GM19397 (cell line): ENCODE data around the gene SERPINE3.

Experiments
- ATAC-seq: cut with Tn5 transposase; IDR thresholded peaks from one replicate; pipeline ENCODE4 v1.9.1; 2021; ENCODE audit warnings: mild to moderate bottlenecking, moderate library complexity; ENCODE audit not compliant: unreplicated experiment

Gene SERPINE3

DNA sequence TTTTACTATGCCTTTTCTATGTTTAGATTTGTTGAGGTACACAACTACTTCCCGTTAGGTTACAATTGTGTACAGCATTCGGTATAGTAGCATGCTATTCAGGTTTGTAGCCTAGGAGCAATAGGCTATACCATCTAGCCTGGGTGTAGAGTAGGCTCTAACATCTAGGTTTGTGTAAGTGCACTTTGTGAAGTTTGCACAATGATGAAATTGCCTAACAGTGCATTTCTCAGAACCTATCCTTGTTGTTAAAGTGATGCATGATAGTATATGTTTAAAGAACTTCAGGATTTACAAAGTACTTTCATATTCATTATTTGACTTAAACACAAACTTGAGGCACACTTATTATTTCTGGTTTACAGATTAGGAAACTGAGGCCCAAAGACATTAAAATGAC lies 11.5 kb upstream of the SERPINE3 start:
- no peak for ATAC-seq

DNA sequence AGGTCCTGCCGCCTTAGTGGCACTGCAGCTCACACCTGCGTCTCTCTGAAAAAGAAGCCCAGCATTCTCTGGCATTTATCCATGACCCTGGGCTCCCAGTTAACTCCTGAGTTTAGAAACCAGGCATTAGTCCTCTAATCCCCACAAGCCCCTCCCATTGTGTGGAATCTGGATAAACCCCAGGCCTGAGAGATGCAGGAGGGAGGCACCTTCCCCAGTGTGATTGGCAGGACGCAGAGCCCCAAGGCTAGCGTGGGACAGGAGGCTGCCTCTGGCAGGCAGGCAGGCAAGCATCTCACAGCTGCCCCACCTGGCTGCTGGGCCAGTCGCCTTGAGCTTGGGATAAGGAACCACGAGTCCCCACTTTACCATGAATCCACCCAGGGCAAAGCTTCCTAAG lies 11.0 kb upstream of the SERPINE3 start:
- ATAC-seq: no peak

DNA sequence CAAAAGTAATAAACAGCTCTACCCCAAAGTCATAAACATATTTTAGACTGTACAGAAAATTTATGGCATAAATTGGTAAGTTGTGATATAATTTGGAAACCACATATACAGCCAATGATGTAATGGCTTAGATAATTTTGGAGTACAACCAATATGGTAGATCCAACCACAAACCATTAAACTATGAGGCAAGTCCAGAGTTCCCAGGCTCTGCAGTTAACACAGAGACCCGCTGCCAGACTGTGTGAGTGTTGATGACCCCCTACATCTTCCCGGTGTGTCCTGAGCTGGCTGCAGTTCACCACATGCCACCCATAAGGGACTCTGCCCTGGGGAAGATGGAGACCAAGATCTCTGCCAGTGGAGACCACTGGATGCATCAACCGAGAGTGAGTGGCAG lies 9.9 kb upstream of the SERPINE3 start:
- no peak for ATAC-seq

DNA sequence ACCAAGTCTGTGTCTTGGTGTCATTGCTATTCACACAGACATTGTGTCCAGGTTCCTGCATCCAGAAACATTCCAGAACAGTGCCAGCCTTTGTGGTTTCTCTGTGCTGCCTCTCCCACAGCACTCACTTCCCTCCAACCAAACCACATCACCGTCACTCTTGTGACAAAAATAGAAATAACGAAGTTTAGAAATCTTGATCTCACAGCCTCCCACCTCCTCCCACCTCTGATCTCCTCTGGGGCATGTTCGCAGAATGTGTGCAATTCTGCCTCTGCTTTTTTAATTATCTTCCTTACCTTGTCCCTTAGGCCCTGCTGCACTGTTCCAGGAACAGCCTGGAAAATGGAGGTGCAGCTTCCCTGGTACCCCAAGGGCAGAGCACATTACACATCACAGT lies 8.7 kb upstream of the SERPINE3 start:
- ATAC-seq: no peak

DNA sequence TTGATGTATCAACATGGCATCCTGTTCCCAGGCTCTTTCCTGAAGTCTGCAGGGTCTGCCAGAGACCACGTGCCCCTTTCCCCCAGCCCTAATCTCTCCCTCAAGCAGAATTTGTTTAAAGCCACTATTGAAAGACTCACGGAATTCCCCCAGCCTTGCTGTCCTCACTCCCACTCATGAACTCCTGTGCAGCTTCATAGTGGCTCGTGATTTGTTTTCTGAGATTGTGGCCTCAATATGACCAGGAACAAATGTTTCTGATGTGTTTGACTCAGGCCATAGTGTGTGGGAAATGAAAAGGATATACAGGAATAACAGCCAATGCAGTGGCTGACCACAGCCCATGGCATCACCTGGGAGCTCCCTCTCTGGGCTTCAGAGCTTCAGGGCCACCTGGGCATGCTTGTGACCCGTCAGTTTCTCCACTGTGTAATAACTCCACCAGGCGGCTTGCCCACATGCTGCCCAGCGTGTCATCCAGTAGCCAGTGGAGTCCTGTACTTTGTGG lies 8.1 kb upstream of the SERPINE3 start:
- ATAC-seq: no peak

DNA sequence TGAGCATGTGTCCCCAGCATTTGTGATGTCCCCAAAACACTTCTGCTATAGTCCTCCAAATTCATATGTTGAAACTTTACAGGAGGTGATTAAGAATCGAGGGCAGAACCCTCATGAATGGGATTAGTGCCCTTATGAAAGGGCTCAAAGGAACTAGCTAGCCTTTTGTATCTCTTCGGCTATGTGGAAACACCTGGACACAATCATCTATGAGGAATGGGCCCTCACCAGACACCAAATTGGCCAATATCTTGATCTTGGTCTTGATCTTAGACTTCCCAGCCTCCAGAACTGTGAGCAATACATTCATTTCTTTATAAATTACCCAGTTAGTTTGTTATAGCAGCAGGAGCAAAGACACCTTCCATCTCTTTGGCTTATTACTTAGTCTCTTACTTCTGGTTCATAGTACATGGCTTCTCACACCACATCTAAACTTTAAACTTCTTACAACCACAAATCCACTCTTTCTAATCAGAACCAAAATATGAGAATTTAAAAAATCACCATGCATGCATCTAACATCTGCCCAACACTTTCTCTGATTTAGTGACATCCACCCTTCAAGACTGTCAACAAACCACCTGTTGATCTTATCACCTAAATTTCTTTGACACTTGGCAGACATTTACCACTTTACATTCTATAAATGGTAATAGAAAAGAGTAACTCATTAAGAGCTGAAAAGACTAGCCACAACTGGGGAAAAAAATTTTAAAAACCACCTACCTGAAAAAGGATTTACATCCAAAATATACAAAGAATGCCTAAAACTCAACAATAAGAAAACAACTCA lies 6.7 kb upstream of the SERPINE3 start:
- ATAC-seq: no peak

DNA sequence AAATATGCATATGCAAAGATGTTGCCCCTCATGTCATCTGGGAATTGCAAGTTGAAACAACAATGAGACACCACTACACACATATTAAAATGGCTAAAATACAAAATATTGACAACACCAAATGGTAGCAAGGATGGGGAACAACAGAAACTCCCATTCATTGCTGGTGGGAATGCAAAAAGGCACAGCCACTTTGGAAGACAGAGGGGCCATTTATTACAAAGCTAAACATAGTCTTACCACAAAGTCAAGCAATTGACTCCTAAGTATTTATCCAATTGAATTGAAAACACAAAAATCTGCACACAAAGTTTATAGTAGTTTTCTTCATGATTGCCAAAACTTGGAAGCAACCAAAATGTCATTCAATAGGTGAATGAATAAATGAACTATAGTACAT lies 6.1 kb upstream of the SERPINE3 start:
- ATAC-seq: no peak

DNA sequence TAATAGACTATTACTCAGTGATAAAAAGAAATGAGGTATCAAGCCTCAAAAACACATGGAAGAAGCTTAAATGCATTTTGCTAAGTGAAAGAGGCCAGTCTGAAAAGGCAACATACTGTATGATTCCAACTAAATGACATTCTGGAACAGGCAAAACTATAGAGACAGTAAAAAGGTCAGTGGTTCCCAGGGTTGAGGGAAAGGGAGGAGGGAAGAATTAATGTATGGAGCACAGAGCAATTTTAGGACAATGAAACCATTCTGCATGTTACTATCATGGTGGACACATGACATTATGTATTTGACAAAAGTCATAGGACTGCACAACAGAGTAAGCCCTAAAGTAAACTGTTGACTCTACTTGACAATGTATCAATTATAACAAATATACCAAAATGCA lies 5.7 kb upstream of the SERPINE3 start:
- no peak for ATAC-seq

DNA sequence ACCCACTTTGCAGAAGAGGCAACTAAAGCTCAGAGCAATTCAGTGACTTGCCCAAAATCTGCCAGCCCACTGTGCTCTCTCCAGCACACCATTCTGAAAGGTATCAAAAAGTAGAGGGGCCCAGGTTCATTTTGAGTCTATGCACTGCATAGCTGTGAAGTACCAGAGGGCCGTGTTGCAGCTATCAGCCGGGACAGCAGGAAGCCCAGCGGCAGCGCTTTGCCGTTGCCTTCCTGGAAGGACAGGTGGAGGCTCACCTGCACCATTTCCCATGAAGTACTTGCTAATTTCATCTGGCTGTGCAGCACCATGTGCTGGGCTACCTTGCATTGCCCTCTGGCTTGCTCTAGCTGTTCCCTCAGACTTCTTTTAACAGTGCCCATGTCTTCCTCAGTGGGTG lies 2.7 kb upstream of the SERPINE3 start:
- no peak for ATAC-seq

DNA sequence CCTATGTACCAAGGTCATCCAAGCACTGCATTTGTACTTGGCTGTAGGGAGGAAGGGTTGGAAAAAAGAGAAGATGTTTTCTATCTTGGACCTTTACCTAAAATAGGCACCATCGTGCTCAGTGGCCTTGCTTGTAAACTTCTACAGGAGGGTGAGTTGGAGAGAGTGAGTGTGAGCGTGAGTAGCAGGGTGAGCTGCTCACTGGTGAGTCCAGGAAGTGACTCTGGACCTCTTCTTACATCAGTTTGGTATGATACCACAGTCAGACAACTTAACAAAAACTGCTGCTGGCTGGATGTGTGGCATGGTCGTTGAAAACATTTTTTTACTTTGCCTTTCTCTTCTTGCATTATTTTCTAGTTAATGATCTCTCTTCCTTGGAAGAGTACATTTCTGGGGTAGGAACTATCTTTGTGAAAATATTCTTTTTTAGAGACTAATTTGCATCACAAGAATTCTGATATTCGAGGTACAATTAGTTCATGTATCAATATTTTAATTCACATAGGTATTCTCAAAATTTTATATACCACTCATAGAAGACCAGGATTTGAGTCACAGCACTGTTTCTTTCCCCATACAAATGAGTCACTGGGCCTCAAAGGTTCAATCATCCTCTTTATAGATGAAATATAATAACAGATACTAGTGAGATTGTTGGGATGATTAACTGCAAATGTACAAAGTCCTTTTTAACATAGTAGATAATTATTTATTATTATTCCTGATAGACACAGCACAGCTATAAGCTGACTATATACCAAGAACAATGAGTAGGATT lies 651 bp downstream of the SERPINE3 start:
- no peak for ATAC-seq

DNA sequence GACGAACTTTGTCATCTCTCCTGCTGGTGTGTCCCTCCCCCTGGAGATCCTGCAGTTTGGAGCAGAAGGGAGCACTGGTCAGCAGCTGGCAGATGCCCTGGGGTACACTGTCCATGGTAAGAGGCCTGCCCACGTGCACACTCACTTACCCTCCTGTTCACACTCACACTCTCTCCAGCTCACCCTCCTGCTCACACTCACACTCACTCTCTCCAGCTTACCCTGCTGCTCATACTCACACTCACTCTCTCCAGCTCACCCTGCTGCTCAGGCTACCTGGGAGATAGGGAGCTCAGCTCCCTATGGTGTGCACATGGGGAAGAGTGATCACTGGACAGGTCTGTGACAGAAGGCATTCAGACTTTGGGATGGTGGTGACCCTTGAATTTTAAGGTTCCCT lies 1.7 kb downstream of the SERPINE3 start:
- no peak for ATAC-seq

DNA sequence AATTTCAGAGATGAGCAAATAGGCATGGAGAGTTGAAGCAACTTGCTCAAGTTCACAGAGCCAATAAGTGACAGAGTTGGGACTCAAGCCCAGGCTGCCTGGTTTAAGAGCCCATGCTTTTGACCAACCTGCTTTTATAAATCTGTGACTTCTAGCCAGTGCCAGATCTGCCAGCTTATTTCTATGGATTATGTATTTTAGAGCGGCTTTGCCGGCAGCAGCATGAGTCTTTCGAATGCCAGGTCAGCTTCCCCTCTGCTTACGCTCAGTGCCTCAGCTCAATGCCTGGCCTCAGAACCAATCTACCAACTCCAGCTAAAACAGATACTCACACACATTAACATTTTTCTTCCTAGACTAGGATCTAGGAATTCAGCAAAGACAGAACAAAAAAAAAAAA lies 2.3 kb downstream of the SERPINE3 start:
- no peak for ATAC-seq

DNA sequence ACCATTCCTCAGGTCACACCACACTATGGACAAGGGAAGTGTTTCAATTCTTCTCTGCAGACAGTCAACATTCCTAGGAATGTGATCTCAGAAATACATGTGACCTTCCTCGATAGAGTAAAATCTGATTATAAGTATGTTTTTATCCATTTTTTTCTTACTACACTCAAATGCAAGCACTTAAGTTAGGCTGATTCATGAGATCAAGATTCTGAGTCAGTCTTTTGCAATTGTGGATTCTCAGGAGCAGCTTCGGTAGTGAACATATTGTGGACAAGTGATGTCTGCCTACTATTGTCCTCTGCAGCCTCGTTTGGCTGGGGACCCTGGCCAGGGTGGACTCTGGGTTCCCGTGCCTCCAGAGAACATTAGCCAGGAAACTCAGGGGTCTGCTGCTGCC lies 3.2 kb downstream of the SERPINE3 start:
- no peak for ATAC-seq

DNA sequence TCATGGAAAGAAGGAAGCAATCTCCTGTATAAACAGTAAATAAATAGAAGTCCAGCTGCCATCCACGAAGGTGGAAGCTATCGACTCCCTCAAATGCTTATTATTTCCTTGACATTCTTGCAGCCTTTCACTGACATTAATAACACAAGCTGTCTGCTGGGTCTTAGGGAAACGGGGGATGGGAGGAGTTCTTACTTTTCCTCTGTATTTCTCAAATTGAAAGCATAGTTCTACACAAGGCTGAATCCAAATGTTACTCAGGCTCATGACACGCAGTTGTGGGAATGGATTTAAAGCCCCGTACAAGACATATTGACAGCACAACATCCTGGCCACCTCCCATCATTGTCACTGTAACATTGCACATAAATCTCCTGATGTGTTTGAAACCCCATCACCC lies 4.0 kb downstream of the SERPINE3 start:
- ATAC-seq: no peak

DNA sequence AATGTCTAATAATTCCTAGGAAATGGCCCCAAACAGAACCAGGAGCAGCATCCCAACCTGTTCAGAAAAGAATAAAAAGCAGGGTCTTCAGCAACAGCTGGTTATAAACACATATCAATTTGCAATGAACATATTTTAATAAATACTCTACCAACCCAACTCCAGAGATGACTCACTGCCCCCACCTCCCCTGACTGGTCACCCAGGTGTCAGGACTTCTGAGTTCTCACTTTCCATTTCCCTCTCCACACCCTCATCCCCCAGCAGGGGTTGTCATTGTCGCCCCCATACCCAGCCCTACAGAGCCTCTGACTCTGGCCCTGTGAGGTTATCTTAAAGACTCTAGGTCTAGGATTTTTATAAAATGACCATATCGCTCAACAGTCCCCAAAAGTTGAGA lies 6.9 kb downstream of the SERPINE3 start:
- no peak for ATAC-seq

DNA sequence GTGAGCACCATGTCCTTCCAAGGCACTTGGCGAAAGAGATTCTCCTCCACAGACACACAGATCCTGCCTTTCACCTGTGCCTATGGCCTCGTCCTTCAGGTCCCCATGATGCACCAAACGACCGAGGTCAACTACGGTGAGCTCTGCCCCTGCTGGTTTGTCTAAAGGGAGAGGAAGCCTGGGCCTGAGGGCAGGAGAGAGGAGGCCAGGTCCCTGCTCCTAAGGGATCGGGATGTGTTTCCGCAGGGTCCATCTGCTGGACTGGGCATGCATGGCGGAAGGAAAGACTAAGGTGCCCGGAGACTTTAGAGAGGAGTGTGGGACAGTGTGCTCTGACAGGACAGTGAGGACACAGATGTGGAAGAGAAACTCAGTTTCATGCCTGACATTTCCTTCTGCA lies 7.6 kb downstream of the SERPINE3 start:
- ATAC-seq: no peak

DNA sequence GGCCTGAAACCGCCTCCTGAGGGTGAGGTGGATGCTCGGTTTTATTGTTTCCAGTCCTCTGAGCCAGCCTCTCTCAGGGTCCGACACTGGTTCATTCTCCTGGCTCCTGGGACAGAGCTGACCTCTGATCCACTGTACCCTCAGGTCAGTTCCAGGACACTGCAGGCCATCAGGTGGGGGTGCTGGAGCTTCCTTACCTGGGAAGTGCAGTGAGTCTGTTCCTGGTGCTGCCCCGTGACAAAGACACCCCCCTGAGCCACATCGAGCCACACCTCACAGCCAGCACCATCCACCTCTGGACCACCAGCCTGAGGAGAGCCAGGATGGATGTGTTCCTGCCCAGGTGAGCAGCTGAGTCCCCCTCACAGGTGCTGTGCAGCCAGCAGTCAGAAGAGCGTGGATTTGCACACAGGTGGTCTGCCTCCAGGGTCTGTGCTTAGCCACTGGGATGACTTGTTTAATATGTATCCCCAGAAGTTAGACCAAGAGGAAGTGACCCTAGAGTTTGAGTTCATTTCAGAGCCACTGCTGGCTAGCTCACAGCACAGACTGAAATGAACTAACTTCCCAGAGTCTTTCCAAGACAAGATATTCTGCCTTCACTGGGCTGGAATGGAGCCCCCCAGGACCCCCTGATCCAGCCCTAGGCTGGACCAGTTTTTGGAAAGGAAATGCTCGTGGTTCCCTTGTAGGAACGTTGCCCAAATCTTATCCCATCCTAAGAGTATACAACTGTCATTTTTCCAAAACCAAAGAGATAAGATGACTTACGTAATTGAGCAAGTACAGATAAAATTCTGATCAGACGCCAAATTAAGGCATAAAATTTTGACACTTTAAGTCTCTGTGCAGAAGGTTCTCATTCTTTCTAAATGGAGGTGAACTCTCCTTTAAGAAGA lies 8.8 kb downstream of the SERPINE3 start:
- no peak for ATAC-seq

DNA sequence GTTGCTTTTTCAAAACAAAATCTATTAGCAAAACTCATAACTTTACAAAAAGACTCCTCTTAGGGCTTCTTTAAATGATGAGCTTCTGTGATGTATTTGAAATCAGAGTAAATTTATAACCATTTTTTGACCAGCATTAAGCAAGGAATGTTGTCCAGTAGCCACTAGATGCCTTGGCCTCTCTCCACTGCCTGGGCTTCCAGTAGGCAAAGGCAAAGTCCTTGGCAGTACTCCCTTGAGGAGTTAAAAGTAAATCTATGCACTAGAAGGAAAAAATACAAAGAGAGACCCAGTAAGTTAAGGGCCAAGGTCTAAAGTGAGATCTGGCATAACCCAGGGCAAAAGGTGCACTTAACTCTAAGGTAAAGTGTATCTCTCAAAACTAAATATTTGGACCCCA lies 9.5 kb downstream of the SERPINE3 start:
- ATAC-seq: no peak

DNA sequence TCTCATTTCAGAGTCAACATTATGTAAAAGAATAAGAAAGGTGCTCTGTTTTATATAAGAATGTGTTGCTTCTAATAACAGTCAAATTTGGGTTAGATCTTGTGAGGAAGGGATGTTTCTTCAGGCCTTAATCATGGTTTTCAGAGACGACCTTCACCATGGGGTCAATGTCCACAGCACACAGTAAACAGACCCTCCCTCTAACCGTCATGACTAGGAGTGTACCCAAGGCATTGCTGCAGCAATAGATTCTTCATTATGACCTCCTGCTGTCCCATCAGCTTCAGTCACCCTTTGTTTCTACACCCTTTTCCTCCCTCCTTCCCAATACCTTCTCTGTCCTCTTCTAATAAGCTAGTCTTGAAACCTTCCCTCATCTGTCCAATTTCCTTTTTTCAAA lies 15.7 kb downstream of the SERPINE3 start:
- no peak for ATAC-seq

DNA sequence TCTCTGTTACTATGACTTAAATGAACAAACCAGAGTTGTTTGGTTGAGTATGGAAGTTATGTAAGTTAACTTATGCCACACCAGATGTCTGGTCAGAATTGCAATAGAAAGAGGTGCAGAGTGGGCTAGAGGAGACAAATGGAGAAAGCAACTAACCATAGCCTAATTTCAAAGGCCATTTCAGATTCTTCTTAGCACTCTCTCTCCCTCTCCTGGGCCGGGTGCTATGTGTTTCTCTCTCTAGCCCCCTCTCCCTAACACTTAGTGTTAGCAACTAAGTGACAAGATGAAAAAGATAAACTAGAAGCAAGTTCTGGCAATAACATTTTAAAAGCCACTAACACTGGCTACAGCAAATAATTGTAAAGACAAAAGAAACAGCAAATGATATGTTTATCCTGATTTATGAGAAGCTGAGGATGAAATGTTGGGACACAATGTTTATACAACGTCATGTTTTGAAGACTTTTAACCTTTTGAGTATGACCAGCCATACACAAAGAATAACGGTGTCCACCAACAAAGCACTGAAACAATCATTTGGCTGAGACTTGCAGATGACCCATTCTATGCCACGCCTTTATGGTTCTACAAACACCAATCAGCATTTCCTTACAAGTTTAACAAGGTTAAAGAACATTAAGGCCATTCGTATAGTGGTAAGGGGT lies 18.6 kb downstream of the SERPINE3 start:
- ATAC-seq: no peak

DNA sequence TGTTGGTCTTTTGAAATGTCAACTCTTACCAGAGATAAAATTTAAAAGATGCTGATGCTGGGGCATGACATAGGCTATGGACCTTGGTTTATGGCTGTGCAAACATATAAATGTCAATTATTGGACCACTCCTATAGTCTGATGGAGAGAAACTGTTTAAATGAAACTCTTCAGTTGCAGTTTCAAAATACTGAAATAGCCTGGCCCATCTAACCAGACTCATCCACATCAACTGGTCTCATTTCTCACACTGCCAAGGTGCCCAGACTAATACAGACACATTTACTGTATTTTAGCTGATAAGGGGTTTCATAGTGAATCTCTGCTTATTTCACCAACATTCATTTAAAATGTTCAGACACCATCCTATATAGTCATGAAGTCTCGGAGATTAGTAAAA lies 19.9 kb downstream of the SERPINE3 start:
- ATAC-seq: no peak
